MM.1S (cell line): ENCODE results near the gene MFGE8.

Experiments used
- EZH2 ChIP-seq: fragments of 300-600 bp; sonication (generic); optimal IDR thresholded peaks from 2 replicates; pipeline ENCODE3; 2017; ENCODE audit warnings: low read depth, mild to moderate bottlenecking, antibody characterized with exemption, low read length, mixed read lengths
- TF ChIP-seq, protein P1 (sequence below): fragments of 300-600 bp; sonication (generic); IDR thresholded peaks from 2 replicates; pipeline ENCODE4 v1.5.1; 2016; ENCODE audit warnings: antibody characterized with exemption, low read length, mixed read lengths

DNA sequence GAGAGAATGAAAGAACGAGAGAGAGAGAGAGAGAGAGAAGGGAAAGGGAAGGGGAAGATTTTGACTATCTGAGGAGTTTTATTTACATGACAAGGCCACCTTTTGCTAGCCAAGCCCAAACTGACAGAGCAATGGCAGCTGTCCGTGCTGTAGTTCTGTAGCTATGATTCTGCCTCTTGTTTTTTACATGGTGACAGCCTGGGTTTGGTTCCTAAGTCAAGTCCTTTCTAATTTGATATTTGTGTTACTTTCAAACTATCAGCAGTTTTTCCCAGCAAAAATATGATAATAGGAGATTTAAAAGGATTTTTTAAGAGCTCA lies 26.3 kb upstream of the MFGE8 start:
- TF ChIP-seq EZH2 = no peak
- TF ChIP-seq, protein P1, sequence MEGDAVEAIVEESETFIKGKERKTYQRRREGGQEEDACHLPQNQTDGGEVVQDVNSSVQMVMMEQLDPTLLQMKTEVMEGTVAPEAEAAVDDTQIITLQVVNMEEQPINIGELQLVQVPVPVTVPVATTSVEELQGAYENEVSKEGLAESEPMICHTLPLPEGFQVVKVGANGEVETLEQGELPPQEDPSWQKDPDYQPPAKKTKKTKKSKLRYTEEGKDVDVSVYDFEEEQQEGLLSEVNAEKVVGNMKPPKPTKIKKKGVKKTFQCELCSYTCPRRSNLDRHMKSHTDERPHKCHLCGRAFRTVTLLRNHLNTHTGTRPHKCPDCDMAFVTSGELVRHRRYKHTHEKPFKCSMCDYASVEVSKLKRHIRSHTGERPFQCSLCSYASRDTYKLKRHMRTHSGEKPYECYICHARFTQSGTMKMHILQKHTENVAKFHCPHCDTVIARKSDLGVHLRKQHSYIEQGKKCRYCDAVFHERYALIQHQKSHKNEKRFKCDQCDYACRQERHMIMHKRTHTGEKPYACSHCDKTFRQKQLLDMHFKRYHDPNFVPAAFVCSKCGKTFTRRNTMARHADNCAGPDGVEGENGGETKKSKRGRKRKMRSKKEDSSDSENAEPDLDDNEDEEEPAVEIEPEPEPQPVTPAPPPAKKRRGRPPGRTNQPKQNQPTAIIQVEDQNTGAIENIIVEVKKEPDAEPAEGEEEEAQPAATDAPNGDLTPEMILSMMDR = no peak
